Measurements from ENCODE around the gene DESI2. TPM values are rescaled to one million over a fixed set of nuclear protein-coding genes. Genes with fewer than 3 reads are reported as not detected.
"Not testable (repeated sequence)": the region's sequence is repeated elsewhere in the genome, so short reads cannot be mapped to it uniquely, and the experiment has no call there.

Gene DESI2
- total RNA-seq, 2 donors from 2014 or later, result 26.9 to 31.7 TPM

- Mint-ChIP-seq H3K9me3 (no peaks in the 10 kb centered on the region), H3K4me3 (no peak overlapping the region)
- ATAC-seq, result no peak
These were observed 10.4 kb upstream of the DESI2 start for GRCh38 chr1:244642526-244642925.

GRCh38 chr1:244642988-244643387, 9.9 kb upstream of the DESI2 start:
- Mint-ChIP-seq H3K4me3 (no peak overlapping the region), H3K27ac (no peak overlapping the region), H3K4me1 (ENCODE audit: low read depth in 2 of 2) (no peaks in the 10 kb centered on the region), H3K36me3 (no peaks in the 10 kb centered on the region), H3K27me3 (peaks cover 17 to 19% of the 10 kb centered on the region in 2 donors), H3K9me3 (no peaks in the 10 kb centered on the region)
- DNase-seq (ENCODE audit: low spot score), result no peak
- no peak for ATAC-seq

More at GRCh38 chr1:244642526-244642925, 10.4 kb upstream of the DESI2 start:
- peaks cover 17 to 19% of the 10 kb centered on the region in 2 donors for H3K27me3 Mint-ChIP-seq
- H3K27ac Mint-ChIP-seq, result no peak overlapping the region
- H3K36me3 Mint-ChIP-seq, result no peaks in the 10 kb centered on the region
- H3K4me1 Mint-ChIP-seq (ENCODE audit: low read depth in 2 of 2), result no peaks in the 10 kb centered on the region
- DNase-seq (ENCODE audit: low spot score), result no peak

- ATAC-seq (no peak), DNase-seq (ENCODE audit: low spot score) (no peak)
- no peaks in the 10 kb centered on the region for H3K4me1 Mint-ChIP-seq (ENCODE audit: low read depth in 2 of 2)
- peaks cover 13 to 19% of the 10 kb centered on the region in 2 donors for H3K27me3 Mint-ChIP-seq
- H3K36me3 Mint-ChIP-seq, result no peaks in the 10 kb centered on the region
- H3K4me3 Mint-ChIP-seq, result no peak overlapping the region
- H3K9me3 Mint-ChIP-seq, result no peaks in the 10 kb centered on the region
- H3K27ac Mint-ChIP-seq, result no peak overlapping the region
These were observed 7.5 kb upstream of the DESI2 start for GRCh38 chr1:244645414-244645813.

- Mint-ChIP-seq H3K4me3 (no peak overlapping the region), H3K27ac (no peak overlapping the region), H3K9me3 (no peaks in the 10 kb centered on the region), H3K4me1 (ENCODE audit: low read depth in 2 of 2) (no peaks in the 10 kb centered on the region), H3K36me3 (no peaks in the 10 kb centered on the region), H3K27me3 (peaks cover 11 to 19% of the 10 kb centered on the region in 2 donors)
- no peak for DNase-seq (ENCODE audit: low spot score)
- ATAC-seq, result no peak
These were observed 7.0 kb upstream of the DESI2 start for GRCh38 chr1:244645890-244646289.

GRCh38 chr1:244647819-244648218, 5.1 kb upstream of the DESI2 start:
- DNase-seq (ENCODE audit: low spot score) (no peak), ATAC-seq (no peak)
- Mint-ChIP-seq H3K27ac (no peak overlapping the region), H3K4me3 (no peak overlapping the region), H3K27me3 (peaks cover 0 to 6% of the 10 kb centered on the region in 2 donors), H3K36me3 (no peaks in the 10 kb centered on the region), H3K9me3 (no peaks in the 10 kb centered on the region), H3K4me1 (ENCODE audit: low read depth in 2 of 2) (peaks cover 9 to 10% of the 10 kb centered on the region in 2 donors)

- peaks cover 14% of the 10 kb centered on the region in 2 donors for H3K4me1 Mint-ChIP-seq (ENCODE audit: low read depth in 2 of 2)
These were observed 837 bp upstream of the DESI2 start for GRCh38 chr1:244651956-244652622.

GRCh38 chr1:244653439-244654107, 647 bp downstream of the DESI2 start:
- no peaks in the 10 kb centered on the region for H3K27me3 Mint-ChIP-seq
- no peak for DNase-seq (ENCODE audit: low spot score)
- no peak for ATAC-seq
- H3K9me3 Mint-ChIP-seq, result no peaks in the 10 kb centered on the region
- peaks cover 6% of the 10 kb centered on the region for H3K36me3 Mint-ChIP-seq
- no peak overlapping the region for H3K27ac Mint-ChIP-seq
- no peak overlapping the region for H3K4me3 Mint-ChIP-seq
- H3K4me1 Mint-ChIP-seq (ENCODE audit: low read depth in 2 of 2), result peaks cover 26 to 29% of the 10 kb centered on the region in 2 donors

More at GRCh38 chr1:244651956-244652622, 837 bp upstream of the DESI2 start:
- no peak for DNase-seq (ENCODE audit: low spot score)
- H3K27ac Mint-ChIP-seq, result peak overlapping the region; percentile 66 to 88
- peaks cover 2% of the 10 kb centered on the region for H3K36me3 Mint-ChIP-seq
- no peaks in the 10 kb centered on the region for H3K27me3 Mint-ChIP-seq
- H3K9me3 Mint-ChIP-seq, result no peaks in the 10 kb centered on the region
- peak overlapping the region; percentile 85 for H3K4me3 Mint-ChIP-seq
- ATAC-seq, result no peak

GRCh38 chr1:244654108-244655038, 1.4 kb downstream of the DESI2 start:
- H3K4me3 Mint-ChIP-seq, result no peak overlapping the region
- ATAC-seq, result no peak
- no peaks in the 10 kb centered on the region for H3K27me3 Mint-ChIP-seq
- H3K36me3 Mint-ChIP-seq, result peaks cover 6% of the 10 kb centered on the region
- H3K27ac Mint-ChIP-seq, result no peak overlapping the region
- no peaks in the 10 kb centered on the region for H3K9me3 Mint-ChIP-seq
- peaks cover 30 to 35% of the 10 kb centered on the region in 2 donors for H3K4me1 Mint-ChIP-seq (ENCODE audit: low read depth in 2 of 2)
- no peak for DNase-seq (ENCODE audit: low spot score)

GRCh38 chr1:244655186-244655585, 2.3 kb downstream of the DESI2 start:
- peaks cover 6% of the 10 kb centered on the region for H3K36me3 Mint-ChIP-seq
- H3K4me3 Mint-ChIP-seq, result no peak overlapping the region
- no peaks in the 10 kb centered on the region for H3K27me3 Mint-ChIP-seq
- no peaks in the 10 kb centered on the region for H3K9me3 Mint-ChIP-seq
- no peak for ATAC-seq
- peaks cover 32 to 35% of the 10 kb centered on the region in 2 donors for H3K4me1 Mint-ChIP-seq (ENCODE audit: low read depth in 2 of 2)
- DNase-seq (ENCODE audit: low spot score), result no peak
- H3K27ac Mint-ChIP-seq, result no peak overlapping the region

GRCh38 chr1:244657421-244657820, 4.5 kb downstream of the DESI2 start:
- Mint-ChIP-seq H3K4me1 (ENCODE audit: low read depth in 2 of 2) (peaks cover 24 to 29% of the 10 kb centered on the region in 2 donors), H3K36me3 (peaks cover 6% of the 10 kb centered on the region), H3K9me3 (no peaks in the 10 kb centered on the region), H3K27me3 (no peaks in the 10 kb centered on the region), H3K27ac (peak overlapping the region in 1 of 2 donors; percentile 20), H3K4me3 (no peak overlapping the region)
- DNase-seq (ENCODE audit: low spot score) (no peak), ATAC-seq (no peak)

GRCh38 chr1:244659694-244660093, 6.8 kb downstream of the DESI2 start:
- Mint-ChIP-seq H3K9me3 (no peaks in the 10 kb centered on the region), H3K27ac (no peak overlapping the region), H3K4me1 (ENCODE audit: low read depth in 2 of 2) (peaks cover 28 to 33% of the 10 kb centered on the region in 2 donors), H3K4me3 (no peak overlapping the region), H3K36me3 (peaks cover 6% of the 10 kb centered on the region), H3K27me3 (no peaks in the 10 kb centered on the region)
- DNase-seq (ENCODE audit: low spot score) (no peak), ATAC-seq (no peak)

GRCh38 chr1:244660595-244660994, 7.7 kb downstream of the DESI2 start:
- no peak for ATAC-seq
- no peaks in the 10 kb centered on the region for H3K9me3 Mint-ChIP-seq
- no peak overlapping the region for H3K27ac Mint-ChIP-seq
- no peak overlapping the region for H3K4me3 Mint-ChIP-seq
- DNase-seq (ENCODE audit: low spot score), result no peak
- H3K4me1 Mint-ChIP-seq (ENCODE audit: low read depth in 2 of 2), result peaks cover 28 to 33% of the 10 kb centered on the region in 2 donors
- no peaks in the 10 kb centered on the region for H3K27me3 Mint-ChIP-seq
- H3K36me3 Mint-ChIP-seq, result peaks cover 6% of the 10 kb centered on the region

- not testable (repeated sequence) for H3K36me3 Mint-ChIP-seq; H3K4me3 Mint-ChIP-seq; H3K9me3 Mint-ChIP-seq; ATAC-seq; H3K27me3 Mint-ChIP-seq; H3K27ac Mint-ChIP-seq; DNase-seq (ENCODE audit: low spot score)
- H3K4me1 Mint-ChIP-seq (ENCODE audit: low read depth in 2 of 2), result peaks cover 24 to 30% of the 10 kb centered on the region in 2 donors
These were observed 8.8 kb downstream of the DESI2 start for GRCh38 chr1:244661569-244662312.

All from natural killer cell treated with Interleukin-12 subunit alpha and Interleukin-12 subunit beta and Interleukin-15 and Interleukin-18, amount 100 ng/mL, for 72 hours (primary cell).